Hepatic stellate cell (primary cell): Measurements from ENCODE around the gene PSMG4.

ENCODE experiments used
- DNase-seq: peaks from one replicate; pipeline ENCODE4 v3.0.0; 2011; ENCODE audit warnings: low spot score

Gene PSMG4

DNA sequence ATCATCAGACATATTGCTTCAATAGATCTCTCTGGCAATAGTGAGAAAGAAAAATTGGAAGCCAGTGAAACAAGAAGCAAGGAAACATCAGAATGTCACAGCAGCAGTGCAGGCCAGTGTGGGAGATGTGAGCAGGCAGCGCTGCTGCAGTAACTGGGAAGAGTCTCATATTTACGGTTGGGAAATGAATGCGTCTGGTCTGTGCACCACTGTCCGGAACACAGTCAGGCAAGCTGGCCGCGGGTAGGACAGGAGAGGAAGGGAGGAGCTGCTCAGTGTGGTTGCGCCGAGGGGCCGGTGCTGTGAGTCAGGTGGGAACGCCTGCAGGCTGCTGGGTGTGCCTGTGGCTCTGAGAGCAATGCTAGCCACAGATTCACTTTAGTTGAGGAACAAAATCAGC, 6.4 kb upstream of the PSMG4 start:
- no peak for DNase-seq

DNA sequence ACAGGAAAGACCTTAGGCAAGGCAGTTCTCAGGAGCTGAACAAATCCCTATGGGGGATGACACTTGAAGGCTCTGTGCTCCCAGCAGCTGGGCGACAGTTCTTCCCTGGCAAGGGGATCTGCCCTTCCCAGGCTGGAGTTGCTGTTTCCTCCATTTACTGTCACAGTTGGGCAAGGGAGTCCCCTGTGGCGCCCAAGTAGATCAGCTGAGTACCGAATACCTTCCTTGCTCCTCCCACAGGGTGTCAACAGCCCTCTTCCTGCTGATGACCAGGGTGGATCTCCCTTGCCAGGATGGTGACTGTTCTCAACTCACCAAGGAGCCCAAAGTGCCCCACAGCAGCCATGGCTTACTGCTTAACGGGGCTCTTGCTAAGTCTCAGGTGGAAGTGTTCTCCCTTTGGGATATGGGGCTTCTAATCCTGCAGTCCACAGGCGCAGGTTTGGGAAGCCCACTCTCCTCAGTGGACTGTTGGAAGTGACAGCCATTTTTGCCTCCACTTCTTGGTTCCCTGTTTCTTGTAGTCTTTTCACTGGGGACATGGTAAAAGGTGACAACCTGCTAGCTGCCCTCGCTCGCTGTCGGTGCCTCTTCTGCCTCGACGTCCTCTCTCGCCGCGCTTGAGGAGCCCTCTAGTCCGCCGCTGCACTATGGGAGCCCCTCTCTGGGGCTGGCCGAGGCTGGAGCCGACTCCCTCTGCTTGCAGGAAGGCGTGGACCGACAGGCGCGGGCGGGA, 5.7 kb upstream of the PSMG4 start:
- DNase-seq = no peak

DNA sequence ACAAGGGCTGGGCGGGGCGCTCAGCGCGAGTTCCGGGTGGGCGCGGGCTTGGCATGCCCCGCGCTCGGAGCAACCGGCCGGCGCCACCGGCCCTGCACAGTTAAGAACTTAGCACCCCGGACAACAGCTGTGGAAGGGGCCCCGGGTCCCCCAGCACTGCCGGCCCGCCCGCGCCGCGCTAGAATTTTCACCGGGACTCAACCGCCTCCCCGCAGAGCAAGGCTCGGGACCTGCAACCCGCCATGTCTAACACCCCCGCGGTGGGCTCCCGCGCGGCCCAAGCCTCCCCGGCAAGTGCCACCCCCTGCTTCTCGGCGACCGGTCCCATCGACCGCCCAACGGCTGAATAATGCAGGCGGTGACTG, 5.2 kb upstream of the PSMG4 start:
- DNase-seq = no peak

DNA sequence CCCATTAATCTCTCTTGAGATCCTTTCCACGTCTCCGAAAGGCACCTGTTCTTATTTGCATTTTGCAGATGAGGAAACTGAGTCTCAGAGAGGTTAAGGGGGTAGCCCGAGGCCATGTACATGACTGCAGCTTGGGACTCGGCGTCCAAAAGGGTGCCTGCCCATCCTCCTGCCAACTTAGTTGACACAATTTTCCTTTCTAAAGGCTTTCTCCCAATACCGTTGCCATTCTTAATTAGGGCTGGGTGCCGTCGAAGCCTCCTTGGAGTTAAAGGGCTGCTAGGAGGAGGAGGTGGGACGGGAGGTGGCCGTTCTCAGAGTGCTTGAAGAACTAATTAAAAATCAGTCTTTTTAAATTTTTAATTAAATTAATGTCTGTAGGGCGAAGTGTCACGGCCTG, 546 bp upstream of the PSMG4 start:
- DNase-seq = no peak

DNA sequence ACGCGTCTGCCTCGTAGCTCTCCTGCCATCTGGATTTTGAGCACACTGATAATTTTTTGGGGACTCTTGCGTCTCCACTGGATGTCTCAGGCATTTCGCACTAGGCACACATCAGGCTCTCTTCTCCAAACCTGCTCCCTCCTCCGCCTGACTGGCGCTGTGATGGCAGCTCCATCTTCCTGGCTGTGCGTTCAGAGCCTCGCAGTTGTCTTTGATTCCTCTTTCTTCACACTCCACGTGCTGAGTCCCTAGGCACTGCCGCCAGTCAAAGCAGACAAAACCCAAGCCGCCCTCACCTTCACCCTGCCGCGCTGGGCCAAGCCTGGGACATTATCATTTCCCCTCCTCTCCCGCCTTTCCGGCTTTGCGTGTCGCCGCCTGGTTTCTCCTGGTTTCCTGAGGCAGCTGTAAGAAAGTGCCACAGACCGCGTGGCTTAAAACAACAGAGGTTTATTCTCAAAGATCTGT, 778 bp downstream of the PSMG4 start:
- DNase-seq = peak; percentile 78

DNA sequence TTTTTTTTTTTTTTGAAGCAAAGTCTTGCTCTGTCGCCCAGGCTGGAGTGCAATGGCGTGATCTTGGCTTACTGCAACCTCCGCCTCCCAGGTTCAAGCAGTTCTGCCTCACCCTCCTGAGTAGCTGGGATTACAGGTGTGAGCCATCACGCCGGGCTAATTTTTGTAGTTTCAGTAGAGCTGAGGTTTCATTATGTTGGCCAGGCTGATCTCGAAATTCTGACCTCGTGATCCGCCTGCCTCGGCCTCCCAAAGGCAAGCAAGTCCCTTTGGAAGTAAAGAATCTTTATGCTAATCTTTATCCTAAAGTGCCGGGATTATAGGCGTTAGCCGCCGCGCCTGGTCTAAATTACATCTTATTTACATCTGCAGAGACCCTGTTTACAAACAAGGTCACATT, 1.5 kb downstream of the PSMG4 start:
- no peak for DNase-seq

DNA sequence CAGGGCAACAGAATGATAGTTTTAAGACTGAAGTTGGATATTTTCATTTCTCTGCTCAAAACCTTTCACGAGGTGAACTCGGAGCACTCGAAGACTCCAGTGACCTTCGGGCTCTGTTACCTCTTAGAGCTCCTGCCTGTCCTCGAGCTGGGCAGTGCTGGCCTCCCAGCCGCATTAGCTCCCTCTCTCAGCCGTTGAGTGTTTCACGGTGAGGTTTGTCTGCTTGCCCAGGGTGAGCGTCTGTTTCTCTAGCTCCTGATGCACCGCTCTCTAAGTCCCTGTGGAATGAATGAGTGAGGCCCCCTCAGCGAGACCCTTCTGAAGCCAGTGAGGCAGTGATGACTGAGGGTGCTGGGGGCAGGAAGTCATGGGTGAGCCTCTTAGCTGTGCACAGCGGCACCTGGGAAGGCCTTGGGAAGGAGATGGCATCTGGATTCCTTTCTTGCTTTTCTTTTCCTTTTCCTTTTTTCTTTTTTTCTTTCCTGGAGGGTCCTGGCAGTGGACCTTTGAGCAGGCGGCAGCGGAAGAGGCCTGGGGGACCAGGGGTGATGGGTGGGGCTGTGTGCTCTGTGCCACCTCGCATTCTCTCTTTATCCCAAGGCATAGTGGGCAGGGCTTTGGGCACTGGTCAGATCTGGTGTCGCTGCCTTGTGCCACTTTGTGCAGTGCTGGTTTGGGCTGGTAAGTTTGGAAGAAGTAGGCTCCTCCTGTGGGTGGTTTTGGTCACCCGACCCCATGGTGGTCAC, 2.2 kb downstream of the PSMG4 start:
- DNase-seq = no peak

DNA sequence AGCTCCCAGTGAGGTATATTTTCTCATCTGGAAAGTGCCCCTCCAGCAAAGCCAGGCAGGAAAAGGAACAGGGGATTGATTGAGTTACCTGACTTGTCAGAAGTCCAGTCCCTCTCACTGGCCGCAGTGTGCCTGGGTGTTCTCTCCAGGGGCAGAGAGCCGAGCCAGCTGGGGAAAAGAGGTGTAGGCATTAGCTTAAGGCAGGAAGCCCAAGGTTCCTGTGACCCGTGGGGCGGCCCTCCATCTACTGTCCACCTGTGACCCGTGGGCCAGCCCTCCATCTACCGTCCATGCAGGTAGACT, 2.7 kb downstream of the PSMG4 start:
- no peak for DNase-seq

DNA sequence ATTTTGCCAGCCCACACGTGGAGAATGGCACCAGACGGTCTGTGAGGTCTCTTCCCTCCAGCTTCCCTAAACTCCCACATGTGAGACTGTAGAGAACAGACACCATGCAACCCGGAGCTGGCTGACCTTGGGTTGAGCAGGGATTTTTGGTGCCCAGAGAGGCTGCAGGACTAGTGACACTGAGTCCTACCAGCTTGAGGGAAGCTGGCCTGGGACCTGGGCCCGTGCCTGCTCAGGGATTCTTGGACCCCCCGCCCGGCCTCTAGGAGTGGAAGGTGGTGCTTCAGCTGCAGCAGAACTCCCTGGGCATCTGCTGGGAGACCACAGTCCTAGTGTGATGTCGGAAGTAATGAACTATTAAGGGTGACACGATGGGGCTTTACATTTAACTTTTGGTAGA, 3.2 kb downstream of the PSMG4 start:
- no peak for DNase-seq

DNA sequence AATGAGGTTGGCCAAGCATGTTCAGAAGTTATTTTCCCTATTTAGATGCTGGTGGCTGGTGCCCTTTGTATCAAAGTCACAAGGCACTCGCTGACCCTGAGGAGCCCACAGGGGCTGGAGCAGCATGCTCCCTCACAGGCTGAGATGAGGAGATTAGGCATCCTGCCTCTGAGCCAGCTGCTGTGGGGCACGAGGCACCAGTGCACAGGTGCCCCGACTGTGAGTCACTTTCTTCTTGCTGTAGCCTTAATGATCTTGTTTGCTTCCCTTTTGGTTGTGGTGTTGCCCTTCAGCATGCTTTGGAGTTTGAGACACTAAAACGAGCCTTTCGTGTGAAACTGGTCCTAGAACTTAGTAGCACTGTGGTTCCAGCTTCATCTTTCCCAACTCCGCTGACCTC, 4.3 kb downstream of the PSMG4 start:
- no peak for DNase-seq

DNA sequence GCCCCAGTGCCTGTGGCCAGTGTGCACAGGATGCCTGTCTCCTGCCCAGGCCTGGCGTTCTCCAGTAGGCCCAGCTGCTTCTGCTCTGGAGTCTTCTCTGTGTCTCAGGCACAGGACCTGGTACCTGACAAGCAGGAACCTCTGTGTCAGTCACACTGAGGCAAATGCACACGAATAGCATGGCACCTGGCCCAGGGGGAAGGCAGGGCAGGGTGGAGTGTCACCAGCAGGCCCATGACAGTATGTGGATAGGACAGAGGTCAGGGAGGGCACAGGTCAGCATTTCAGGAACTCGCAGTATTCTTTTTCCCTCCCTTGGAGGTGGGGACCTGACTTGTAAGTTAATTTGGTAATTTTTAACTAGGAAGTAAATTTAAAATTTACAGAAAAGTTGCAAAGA, 5.6 kb downstream of the PSMG4 start:
- DNase-seq = no peak

DNA sequence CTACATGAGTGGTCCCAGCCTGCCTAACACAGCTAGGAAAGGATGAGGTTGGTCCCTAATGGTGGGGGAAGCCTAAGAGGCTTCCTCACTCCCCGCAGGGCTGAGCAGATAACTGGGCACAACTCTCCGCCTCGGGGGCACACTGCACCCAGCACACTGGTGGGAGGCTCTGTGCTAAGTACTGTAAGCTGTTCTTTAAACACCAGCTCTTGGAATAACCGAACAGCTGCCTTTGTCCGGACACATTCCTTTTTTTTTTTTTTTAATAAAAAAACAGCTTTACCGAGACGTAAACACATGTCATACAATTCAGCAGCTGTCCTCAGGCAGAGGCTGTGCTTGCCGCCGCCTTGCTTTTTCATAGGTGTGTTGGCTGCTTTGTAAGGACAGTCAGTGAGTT, 6.9 kb downstream of the PSMG4 start:
- no peak for DNase-seq

DNA sequence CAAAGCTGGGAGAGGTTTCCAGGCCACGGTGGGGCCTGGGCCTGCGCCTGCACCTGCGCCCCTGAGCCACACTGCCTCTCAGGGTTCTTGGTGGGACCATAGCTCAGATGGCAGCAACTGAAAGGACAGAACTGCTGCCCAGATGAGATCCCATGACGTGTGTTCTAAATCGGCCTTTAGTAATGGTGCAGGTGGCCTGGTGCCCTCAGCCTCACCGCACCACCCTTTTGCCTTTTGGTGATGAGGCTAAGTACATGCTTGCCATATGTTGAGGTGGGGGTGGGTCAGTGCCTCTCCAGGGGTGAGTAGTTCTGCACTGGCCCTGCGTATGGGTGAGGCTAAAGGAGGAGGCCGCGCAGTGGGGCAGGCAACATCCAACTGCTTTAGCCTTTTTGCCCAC, 7.4 kb downstream of the PSMG4 start:
- DNase-seq = no peak

DNA sequence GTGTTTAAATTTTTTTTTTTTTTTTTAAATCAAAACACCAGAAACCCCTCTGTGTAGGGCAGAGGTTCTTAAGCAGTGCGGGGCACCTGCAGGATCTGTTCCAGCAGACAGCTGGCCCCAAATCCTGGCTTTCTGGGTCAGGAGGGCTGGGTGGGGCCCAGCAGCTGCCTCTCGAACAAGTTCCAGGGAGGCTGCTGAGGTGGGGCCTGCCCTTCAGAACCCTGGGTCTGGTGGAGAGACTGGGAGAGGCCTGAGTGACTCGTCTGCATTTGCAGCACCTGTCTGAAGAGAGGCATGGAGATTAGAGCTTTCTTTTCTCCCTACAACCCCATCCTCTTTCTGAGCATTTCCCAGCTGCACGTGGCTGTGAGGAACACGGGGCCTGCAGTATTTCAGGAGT, 8.4 kb downstream of the PSMG4 start:
- no peak for DNase-seq

DNA sequence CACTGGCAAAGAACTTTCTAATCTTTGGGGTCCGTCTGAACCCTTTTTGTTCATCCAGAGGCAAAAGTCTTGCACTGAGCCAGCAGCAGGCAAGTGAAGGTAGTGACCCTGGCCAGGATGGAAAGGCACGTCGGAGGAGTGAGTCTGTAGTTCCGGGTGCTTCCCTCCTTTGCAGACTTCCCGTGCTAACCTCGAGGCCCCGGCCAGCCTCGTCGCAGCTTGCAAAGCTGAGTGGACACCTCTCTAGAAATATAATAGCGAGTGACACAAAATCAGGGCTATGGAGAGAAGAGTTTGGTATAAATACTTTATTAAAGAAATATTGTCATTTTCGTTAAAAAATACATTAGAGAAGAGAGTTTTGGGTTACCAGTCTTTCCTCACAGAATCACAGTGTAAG, 9.9 kb downstream of the PSMG4 start:
- DNase-seq = no peak

DNA sequence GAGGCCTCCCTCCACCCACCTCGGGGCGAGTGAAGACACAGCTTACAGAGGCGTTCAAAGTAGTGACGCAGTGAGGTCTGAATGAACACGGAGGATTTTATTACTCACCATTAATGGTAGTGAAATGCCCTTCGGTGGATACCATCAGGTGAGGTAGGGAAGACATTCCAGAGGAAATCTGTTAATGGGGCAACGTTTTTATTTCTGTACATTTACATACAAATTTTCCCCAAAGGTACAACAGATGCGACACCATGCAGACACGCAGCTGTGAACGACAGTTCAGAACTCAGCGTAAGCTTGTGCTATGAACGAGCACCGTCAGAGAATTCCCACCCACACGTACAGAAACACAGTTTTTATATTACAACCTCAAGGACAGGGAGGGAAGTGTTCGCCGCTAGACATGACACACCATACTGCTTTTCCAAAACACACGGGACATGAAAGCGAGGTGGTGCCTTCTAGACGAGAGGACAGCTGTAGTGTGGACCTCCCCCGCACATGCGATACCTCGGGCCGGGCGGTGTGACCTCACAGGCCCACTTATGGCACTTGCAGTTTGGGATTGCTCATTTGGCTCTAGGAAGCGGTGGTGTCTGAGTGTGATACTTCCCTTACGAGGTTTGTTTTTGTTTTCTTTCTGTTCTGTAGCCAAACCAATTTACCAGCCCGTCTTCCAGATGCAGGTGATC, 10.7 kb downstream of the PSMG4 start:
- no peak for DNase-seq

DNA sequence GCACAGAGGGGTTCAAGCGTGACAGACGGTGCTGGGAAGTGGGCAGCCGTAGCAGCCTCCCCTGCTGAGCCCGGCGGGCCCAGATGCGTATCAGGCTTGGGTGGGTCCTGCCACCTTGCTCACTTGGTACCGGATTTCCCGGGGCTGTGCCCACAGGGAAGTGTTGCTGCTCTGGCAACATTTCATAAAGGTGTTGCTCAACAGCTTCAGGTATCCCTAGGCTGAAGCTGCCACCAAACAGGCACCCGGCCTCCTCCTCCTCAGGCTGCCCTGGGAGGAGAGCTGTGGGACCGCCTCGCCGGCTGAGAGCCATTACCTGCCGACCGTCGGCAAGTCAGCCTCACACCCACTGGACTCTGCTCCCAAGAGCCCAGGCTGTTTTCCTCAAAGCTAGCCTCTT, 11.5 kb downstream of the PSMG4 start:
- no peak for DNase-seq

DNA sequence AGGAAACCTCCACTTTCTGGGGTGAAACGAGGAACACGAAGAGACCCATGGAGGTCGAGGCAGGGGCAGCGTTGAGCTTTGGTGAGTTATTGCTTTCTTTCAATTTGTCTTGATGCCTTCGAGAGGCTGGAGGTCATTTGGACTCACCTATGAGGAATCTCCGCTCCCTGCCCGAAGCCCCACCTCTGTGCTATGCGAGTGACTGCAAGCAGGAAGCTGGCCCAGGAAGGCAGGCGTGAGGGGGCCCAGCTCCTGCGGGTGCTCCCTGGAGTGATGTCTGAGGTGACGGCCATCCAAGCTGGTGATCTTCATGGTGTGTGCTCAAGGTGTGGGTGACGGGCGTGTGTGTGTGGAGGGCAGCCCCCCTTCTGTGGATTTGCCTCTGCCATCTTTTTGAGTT, 13.0 kb downstream of the PSMG4 start:
- DNase-seq = no peak

DNA sequence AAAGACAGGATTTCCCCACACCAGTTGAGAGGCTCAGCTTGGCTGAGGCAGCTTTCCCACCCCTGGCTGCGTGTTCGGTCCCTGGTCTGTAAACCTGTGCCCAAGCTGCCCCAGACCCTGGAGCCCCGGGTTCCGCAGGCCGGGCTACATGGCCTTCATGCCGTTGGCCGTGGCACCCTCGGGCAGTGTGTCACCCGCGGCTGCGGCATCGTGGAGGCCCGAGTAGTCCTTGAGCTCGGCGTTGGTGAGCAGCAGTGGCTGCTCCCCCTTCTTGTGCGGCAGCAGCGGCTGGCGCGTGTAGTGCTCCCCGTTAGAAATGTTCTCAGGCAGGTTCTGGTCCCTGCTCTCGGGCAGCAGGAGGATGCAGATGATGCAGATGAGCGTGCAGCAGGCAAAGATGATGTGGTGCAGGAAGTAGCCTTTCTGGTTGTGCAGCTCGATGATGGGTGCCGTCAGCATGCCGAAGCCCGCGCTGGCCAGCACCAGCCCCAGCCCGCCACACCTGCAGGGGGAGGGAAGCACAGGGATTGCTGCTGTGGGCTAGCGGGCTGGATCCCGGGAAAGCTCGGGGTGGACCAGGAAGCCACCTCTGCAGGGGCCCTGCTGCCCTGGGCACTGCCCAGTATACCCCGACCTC, 14.3 kb downstream of the PSMG4 start:
- no peak for DNase-seq

DNA sequence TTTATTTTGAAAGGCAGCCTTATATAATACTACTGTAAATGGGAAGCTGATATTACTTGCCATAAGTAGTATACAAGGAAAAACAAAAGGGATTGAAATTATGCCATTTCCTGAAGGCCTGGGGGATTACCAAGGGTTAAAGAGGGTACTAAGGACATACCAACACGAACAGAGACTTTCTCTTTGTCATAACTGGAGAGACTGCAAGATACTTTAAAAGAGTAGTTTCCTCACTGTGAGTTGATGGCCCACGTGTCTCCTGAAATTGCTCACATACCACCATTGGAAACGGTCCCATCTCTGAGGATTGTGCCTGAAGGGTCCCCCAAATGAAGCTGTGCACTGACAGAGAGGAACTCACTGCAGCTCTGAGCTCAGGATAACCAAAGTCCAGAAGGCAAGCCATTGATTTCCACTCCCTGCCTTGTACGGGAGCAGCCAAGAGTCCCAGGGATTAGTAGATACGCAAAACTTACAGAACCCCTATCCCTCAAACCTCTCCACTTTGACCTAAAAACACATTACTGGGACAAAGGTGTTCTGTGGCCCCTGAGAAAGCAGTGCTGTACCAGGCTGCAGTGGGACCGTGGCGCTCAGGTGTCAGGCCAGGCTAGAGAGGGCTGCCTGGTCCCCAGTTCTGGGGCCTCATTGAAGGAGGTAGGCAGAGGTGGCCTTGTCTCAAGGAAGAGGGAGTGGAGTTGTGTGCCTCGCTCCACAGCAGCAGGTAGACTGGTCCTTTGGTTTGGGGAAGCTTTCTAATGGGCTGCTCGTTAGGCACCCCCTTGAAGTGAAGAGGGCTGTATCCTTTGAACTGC, 15.2 kb downstream of the PSMG4 start:
- no peak for DNase-seq

DNA sequence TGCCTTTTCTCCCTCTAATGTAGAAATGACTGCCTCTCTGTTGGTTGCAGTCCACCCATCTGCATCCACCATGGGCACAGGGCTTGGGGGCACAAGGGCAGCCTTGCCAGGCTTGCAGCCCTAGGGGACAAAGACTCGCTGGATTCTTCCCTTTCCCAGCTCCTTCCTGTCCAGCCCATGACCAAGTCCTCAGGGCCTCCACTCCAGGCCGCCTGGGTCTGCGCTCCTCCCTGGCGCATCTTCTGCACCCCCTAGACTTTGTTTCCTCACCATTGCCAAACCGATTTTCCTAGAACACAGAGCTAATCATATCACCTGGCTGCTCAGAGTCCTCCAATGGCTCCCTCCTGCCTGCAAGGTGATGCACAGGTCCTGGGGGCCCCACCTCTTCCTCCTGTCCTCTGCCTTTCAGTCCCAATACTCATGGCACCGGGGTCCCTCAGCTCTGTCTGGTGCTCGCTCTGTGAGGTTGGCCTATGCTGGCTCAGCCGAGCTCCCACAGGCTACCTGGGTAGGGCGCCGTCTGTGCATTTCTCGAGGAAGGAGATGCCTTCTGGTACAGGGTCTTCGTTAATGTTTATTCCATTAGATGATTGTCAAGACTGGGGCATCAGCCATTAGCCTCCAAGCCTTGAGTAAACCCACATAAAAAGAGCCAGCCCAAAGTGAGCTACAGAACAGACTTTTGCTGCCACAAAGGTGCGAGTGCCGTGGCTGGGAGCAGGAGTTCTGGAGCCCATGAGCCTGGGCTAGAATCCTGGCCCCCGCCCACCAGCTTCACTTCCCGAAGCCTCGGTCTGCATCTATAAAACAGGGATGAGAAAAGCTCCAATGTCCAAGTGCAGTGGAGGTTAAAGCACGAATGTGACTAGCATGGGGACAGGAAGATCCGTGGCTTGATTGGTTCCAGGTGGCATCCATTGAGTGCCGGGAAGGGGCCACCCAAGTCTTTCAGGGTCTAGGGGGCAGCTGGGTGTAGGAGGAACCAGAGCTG, 17.7 kb downstream of the PSMG4 start:
- no peak for DNase-seq
